GM12864 (cell line): ENCODE results near the gene RGL3.

Source experiments
- DNase-seq: peaks from one replicate; pipeline ENCODE4 v3.0.0-alpha.2; 2011; ENCODE audit warnings: low read depth
- H3K4me3 ChIP-seq: 2 replicates; pipeline ENCODE4 v1.5.1; 2011; ENCODE audit warnings: mild to moderate bottlenecking, low read depth, low read length, control low read depth
- TF ChIP-seq, protein P1 (sequence below): IDR thresholded peaks from 2 replicates; pipeline ENCODE4 v1.5.1; 2011; ENCODE audit warnings: low read depth, mild to moderate bottlenecking, moderate library complexity, low read length, control low read depth, inconsistent platforms; ENCODE audit errors: missing control alignments

The RGL3 gene

DNA sequence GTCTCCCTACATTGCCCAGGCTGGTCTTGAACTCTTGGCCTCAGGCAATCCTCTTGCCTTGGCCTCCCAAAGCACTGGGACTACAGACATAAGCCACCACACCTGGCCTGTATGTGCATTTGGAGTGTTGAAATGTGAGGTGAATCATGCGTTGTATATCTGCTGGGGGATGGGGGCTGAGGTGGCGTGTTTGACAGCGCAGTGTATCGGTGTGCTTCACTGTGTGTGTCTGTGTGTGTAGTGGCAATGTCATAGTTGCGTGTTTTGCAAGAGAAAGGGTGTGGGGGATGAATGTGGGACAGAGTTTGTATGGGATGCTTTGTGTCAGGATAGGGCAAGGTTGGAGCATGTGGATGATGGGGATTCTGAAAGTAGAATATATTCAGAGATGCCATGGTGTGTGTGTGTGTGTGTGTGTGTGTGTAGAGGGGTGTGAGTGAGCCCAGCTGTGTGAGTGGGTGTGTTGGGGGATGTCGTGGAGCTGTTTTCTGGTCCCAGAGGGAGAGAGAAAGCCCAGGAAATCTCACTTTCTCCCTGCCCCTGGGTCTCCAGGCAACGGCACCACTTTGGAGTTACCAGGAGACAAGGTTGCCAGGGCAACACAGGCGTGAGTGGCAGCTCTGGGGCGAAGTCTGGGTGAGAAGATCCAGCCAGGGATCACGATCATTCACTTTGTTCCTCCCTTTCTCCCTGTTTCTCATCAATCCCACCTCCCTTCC, 45.8 kb downstream of the RGL3 start:
- H3K4me3 ChIP-seq: peak overlapping the region; percentile 76
- TF ChIP-seq, protein P1, sequence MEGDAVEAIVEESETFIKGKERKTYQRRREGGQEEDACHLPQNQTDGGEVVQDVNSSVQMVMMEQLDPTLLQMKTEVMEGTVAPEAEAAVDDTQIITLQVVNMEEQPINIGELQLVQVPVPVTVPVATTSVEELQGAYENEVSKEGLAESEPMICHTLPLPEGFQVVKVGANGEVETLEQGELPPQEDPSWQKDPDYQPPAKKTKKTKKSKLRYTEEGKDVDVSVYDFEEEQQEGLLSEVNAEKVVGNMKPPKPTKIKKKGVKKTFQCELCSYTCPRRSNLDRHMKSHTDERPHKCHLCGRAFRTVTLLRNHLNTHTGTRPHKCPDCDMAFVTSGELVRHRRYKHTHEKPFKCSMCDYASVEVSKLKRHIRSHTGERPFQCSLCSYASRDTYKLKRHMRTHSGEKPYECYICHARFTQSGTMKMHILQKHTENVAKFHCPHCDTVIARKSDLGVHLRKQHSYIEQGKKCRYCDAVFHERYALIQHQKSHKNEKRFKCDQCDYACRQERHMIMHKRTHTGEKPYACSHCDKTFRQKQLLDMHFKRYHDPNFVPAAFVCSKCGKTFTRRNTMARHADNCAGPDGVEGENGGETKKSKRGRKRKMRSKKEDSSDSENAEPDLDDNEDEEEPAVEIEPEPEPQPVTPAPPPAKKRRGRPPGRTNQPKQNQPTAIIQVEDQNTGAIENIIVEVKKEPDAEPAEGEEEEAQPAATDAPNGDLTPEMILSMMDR: no peak
- DNase-seq: no peak

DNA sequence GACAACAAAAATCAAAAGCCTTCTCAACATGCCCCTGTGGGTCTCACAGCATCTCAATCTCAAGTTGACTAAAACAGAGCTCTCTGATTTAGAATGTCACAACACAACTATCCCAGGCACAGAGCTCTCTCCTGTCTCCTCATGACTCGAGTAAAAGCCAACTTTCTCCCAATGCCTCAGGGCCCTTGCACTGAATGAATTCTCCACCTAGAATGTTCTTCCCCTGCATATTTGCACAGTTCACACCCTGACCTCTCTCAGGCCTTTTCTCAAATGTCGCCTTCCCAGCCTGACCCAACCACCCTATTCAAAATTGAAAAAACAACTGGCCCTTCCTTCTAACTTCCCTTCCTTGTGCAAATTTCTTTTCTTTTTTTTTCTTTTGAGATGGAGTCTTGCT, 48.4 kb downstream of the RGL3 start:
- TF ChIP-seq, protein P1: no peak
- H3K4me3 ChIP-seq: no peak overlapping the region
- DNase-seq: no peak

DNA sequence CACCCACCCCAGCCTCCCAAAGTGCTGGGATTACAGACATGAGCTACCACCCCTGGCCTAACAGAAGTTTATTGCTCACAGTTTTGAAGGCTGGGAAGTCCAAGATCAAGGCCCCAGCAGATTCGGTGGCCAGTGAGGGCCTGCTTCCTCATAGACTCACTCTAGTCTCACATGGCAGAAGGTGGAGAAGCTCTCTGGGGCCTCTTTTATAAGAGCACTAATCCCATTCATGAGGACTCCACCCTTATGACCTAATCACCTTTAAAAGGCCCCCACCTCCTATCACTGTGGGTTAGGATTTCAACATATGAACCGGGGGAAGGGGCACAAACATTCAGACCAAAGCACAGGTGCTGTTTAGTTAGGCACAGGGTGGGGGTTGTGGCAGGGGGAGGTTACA, 51.6 kb downstream of the RGL3 start:
- no peak for DNase-seq
- no peak overlapping the region for H3K4me3 ChIP-seq
- TF ChIP-seq, protein P1: no peak

DNA sequence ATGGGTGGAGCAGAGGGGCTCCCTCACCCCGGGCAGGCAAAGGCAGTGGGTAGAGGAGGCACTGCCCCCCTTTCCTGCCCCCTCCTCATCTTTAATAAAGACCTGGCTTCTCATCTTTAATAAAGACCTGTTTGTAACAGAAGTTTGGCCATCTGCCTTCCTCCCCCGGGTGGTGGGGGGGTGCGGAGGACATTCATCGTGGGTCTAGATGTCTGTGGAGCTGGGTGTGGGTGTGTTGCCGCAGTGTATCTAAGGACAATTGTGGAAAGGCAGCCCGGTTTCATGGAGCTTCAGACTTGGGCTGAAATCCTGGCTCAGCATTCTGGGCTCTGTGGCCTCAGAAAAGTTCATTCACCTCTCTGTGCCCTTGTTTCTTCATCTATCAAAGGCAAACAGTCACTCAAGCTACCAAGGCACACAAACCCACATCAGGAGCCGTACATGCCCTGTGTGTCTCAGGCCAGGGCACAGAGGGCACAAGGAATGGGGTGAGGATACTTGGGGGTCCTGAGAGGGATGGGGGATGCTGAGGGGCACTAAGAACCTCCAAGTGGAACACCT, 53.5 kb downstream of the RGL3 start:
- TF ChIP-seq, protein P1: no peak
- no peak overlapping the region for H3K4me3 ChIP-seq
- no peak for DNase-seq

DNA sequence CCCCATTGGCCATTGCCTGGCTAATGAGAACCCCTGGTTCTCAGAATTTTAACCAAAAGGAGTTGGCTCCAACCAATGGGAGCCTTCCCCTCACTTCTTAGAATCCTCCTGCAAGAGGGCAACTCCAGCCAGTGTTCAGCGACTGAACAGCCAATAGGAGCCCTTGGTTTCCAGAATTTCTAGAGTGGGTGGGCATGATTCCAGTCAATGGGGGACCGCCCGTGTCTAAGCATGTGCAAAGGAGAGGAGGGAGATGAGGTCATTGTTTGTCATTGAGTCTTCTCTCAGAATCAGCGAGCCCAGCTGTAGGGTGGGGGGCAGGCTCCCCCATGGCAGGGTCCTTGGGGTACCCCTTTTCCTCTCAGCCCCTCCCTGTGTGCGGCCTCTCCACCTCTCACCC, 54.2 kb downstream of the RGL3 start:
- TF ChIP-seq, protein P1: no peak
- no peak for DNase-seq

DNA sequence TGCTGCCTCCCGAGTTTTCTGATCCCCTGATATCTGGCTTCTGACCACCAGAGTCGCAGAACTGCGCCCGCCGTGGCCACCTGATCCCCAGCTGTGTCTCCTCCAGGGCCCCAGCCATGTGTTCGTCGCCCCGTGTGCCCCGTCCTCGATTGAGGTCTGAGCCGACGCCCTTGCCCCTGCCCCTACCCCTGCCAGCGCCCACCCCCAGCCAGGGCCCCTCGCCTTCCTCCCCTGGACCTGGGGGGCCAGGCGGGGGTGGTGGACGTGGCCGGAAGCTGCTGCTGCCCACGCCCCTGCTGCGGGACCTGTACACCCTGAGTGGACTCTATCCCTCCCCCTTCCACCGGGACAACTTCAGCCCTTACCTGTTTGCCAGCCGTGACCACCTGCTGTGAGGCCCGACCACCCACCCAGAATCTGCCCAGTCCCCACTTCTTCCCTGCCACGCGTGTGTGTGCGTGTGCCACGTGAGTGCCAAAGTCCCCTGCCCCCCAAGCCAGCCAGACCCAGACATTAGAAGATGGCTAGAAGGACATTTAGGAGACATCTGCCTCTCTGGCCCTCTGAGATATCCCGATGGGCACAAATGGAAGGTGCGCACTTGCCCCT, 54.7 kb downstream of the RGL3 start:
- DNase-seq: no peak
- TF ChIP-seq, protein P1: no peak
- no peak overlapping the region for H3K4me3 ChIP-seq

More for the DNA sequence above, 54.2 kb downstream of the RGL3 start:
- H3K4me3 ChIP-seq: no peak overlapping the region
